Nephron (organoid): Measurements from ENCODE around the gene ZFAND4.
"Not testable (repeated sequence)": the region's sequence is repeated elsewhere in the genome, so short reads cannot be mapped to it uniquely, and the experiment has no call there.

Source experiments
- H3K27ac Mint-ChIP-seq, 3 experiments: 2 replicates each; pipeline ENCODE4 v1.8.0; 2020; ENCODE audit warnings: mixed read lengths in 3 of 3, mild to moderate bottlenecking in 2 of 3, moderate library complexity in 1 of 3
- H3K27me3 Mint-ChIP-seq: 2 replicates; pipeline ENCODE4 v1.8.0; 2021; ENCODE audit warnings: low read depth, mild to moderate bottlenecking, moderate library complexity, mixed read lengths
- H3K36me3 Mint-ChIP-seq: 2 replicates; pipeline ENCODE4 v1.8.0; 2020; ENCODE audit warnings: low read depth, mixed read lengths
- H3K4me1 Mint-ChIP-seq: 2 replicates; pipeline ENCODE4 v1.8.0; 2020; ENCODE audit warnings: mixed read lengths
- H3K4me3 Mint-ChIP-seq, 3 experiments: 2 replicates each; pipeline ENCODE4 v1.8.0; 2020; ENCODE audit warnings: mild to moderate bottlenecking in 3 of 3, mixed read lengths in 3 of 3, moderate library complexity in 2 of 3
- H3K9me3 Mint-ChIP-seq: 2 replicates; pipeline ENCODE4 v1.8.0; 2020; ENCODE audit warnings: mixed read lengths
- CTCF ChIP-seq, 3 experiments: fragments of 200-600 bp; sonication (generic); IDR thresholded peaks; one replicate each; pipeline ENCODE4 v1.5.0; 2021; ENCODE audit warnings: antibody characterized with exemption in 3 of 3; ENCODE audit not compliant: unreplicated experiment in 3 of 3

ZFAND4 gene

GRCh38 chr10:45608052-45608451 is 64.5 kb downstream of the ZFAND4 start:
- H3K9me3 Mint-ChIP-seq = no peaks in the 10 kb centered on the region
- H3K4me1 Mint-ChIP-seq = no peaks in the 10 kb centered on the region
- no peak overlapping the region for H3K27ac Mint-ChIP-seq
- H3K27me3 Mint-ChIP-seq = no peaks in the 10 kb centered on the region
- H3K4me3 Mint-ChIP-seq = no peak overlapping the region
- TF ChIP-seq CTCF (IDR thresholded peaks at IDR 0.05; ENCODE audit: unreplicated experiment in 3 of 3) = no peak
- H3K36me3 Mint-ChIP-seq = peaks cover 27% of the 10 kb centered on the region

GRCh38 chr10:45607276-45607675 is 65.3 kb downstream of the ZFAND4 start:
- no peak for TF ChIP-seq CTCF (IDR thresholded peaks at IDR 0.05; ENCODE audit: unreplicated experiment in 3 of 3)
- H3K36me3 Mint-ChIP-seq = peaks cover 20% of the 10 kb centered on the region
- H3K4me1 Mint-ChIP-seq = no peaks in the 10 kb centered on the region
- H3K4me3 Mint-ChIP-seq = no peak overlapping the region
- H3K27ac Mint-ChIP-seq = no peak overlapping the region
- no peaks in the 10 kb centered on the region for H3K9me3 Mint-ChIP-seq
- no peaks in the 10 kb centered on the region for H3K27me3 Mint-ChIP-seq

GRCh38 chr10:45602836-45603235 is 69.7 kb downstream of the ZFAND4 start:
- TF ChIP-seq CTCF (IDR thresholded peaks at IDR 0.05; ENCODE audit: unreplicated experiment in 3 of 3) = no peak
- H3K27me3 Mint-ChIP-seq = no peaks in the 10 kb centered on the region
- no peaks in the 10 kb centered on the region for H3K4me1 Mint-ChIP-seq
- no peak overlapping the region for H3K27ac Mint-ChIP-seq
- no peaks in the 10 kb centered on the region for H3K36me3 Mint-ChIP-seq
- no peak overlapping the region for H3K4me3 Mint-ChIP-seq
- no peaks in the 10 kb centered on the region for H3K9me3 Mint-ChIP-seq

GRCh38 chr10:45602082-45602730 is 70.4 kb downstream of the ZFAND4 start:
- Mint-ChIP-seq H3K36me3 (no peaks in the 10 kb centered on the region), H3K4me3 (no peak overlapping the region), H3K4me1 (no peaks in the 10 kb centered on the region), H3K27ac (no peak overlapping the region), H3K9me3 (no peaks in the 10 kb centered on the region), H3K27me3 (no peaks in the 10 kb centered on the region)
- no peak for TF ChIP-seq CTCF (IDR thresholded peaks at IDR 0.05; ENCODE audit: unreplicated experiment in 3 of 3)

- H3K4me1 Mint-ChIP-seq, H3K9me3 Mint-ChIP-seq: not testable (repeated sequence)
These were observed 71.2 kb downstream of the ZFAND4 start for GRCh38 chr10:45601254-45601930.

GRCh38 chr10:45600337-45601253 is 72.0 kb downstream of the ZFAND4 start:
- not testable (repeated sequence) for H3K4me3 Mint-ChIP-seq, H3K27ac Mint-ChIP-seq, H3K4me1 Mint-ChIP-seq, H3K9me3 Mint-ChIP-seq, H3K36me3 Mint-ChIP-seq, H3K27me3 Mint-ChIP-seq

More at GRCh38 chr10:45601254-45601930, 71.2 kb downstream of the ZFAND4 start:
- H3K4me3 Mint-ChIP-seq, H3K27ac Mint-ChIP-seq, H3K36me3 Mint-ChIP-seq, H3K27me3 Mint-ChIP-seq: not testable (repeated sequence)
